KMS-11 (cell line): Measurements from ENCODE around the gene NRCAM.

Source experiments
- H2AFZ ChIP-seq: fragments of 200-600 bp; sonication (generic); 2 replicates; pipeline ENCODE4 v1.6.1; 2016; ENCODE audit warnings: antibody characterized with exemption, mixed run types, low read depth
- H3K27ac ChIP-seq: fragments of 200-600 bp; sonication (generic); 2 replicates; pipeline ENCODE4 v1.6.1; 2016; ENCODE audit warnings: mild to moderate bottlenecking, mixed run types
- H3K27me3 ChIP-seq: fragments of 200-600 bp; sonication (generic); 2 replicates; pipeline ENCODE4 v1.6.1; 2017; ENCODE audit warnings: mild to moderate bottlenecking, low read depth, mixed run types, moderate library complexity; ENCODE audit not compliant: insufficient read depth
- H3K36me3 ChIP-seq: fragments of 200-600 bp; sonication (generic); 2 replicates; pipeline ENCODE4 v1.6.1; 2017; ENCODE audit warnings: mild to moderate bottlenecking, mixed run types; ENCODE audit not compliant: insufficient read depth
- H3K4me1 ChIP-seq: fragments of 200-600 bp; sonication (generic); 2 replicates; pipeline ENCODE4 v1.6.1; 2016; ENCODE audit warnings: mild to moderate bottlenecking, low read depth, mixed run types; ENCODE audit not compliant: poor library complexity, severe bottlenecking
- H3K4me2 ChIP-seq: fragments of 200-600 bp; sonication (generic); 2 replicates; pipeline ENCODE4 v1.7.0; 2016; ENCODE audit warnings: mild to moderate bottlenecking, mixed run types
- H3K4me3 ChIP-seq: fragments of 200-600 bp; sonication (generic); IDR thresholded peaks from 2 replicates; pipeline ENCODE4 v1.6.1; 2017; ENCODE audit warnings: low read depth, low read length, mixed read lengths; ENCODE audit not compliant: insufficient read depth
- H3K79me2 ChIP-seq: fragments of 200-600 bp; sonication (generic); 2 replicates; pipeline ENCODE4 v1.6.1; 2016; ENCODE audit warnings: low read depth, mixed run types; ENCODE audit not compliant: insufficient read depth
- H3K9ac ChIP-seq: fragments of 200-600 bp; sonication (generic); 2 replicates; pipeline ENCODE4 v1.6.1; 2016; ENCODE audit warnings: mild to moderate bottlenecking, mixed run types
- H4K20me1 ChIP-seq: fragments of 200-600 bp; sonication (generic); 2 replicates; pipeline ENCODE4 v1.6.1; 2016; ENCODE audit warnings: mild to moderate bottlenecking, mixed run types; ENCODE audit not compliant: insufficient read depth
- CTCF ChIP-seq: fragments of 200-600 bp; sonication (generic); conservative IDR thresholded peaks from 2 replicates; pipeline ENCODE4 v1.6.1; 2017; ENCODE audit warnings: low read depth, mild to moderate bottlenecking, antibody characterized with exemption, low read length, moderate library complexity, mixed read lengths

The NRCAM gene

GRCh38 chr7:108197371-108198091 lies 258.7 kb downstream of the NRCAM start:
- H2AFZ ChIP-seq, result no peak overlapping the region
- no peaks in the 10 kb centered on the region for H3K79me2 ChIP-seq
- no peak for TF ChIP-seq CTCF
- no peak overlapping the region for H3K9ac ChIP-seq
- no peak overlapping the region for H3K4me2 ChIP-seq
- H3K4me3 ChIP-seq, result no peak overlapping the region
- no peaks in the 10 kb centered on the region for H4K20me1 ChIP-seq
- no peaks in the 10 kb centered on the region for H3K36me3 ChIP-seq
- H3K27me3 ChIP-seq, result no peaks in the 10 kb centered on the region
- no peak overlapping the region for H3K27ac ChIP-seq
- peaks cover 10% of the 10 kb centered on the region for H3K4me1 ChIP-seq

GRCh38 chr7:108196004-108196403 lies 260.2 kb downstream of the NRCAM start:
- Histone ChIP-seq H3K27me3 (no peaks in the 10 kb centered on the region), H3K4me2 (no peak overlapping the region), H3K9ac (no peak overlapping the region), H3K4me3 (no peak overlapping the region), H4K20me1 (no peaks in the 10 kb centered on the region), H3K27ac (no peak overlapping the region), H3K4me1 (no peaks in the 10 kb centered on the region), H3K79me2 (no peaks in the 10 kb centered on the region), H3K36me3 (no peaks in the 10 kb centered on the region), H2AFZ (no peak overlapping the region)
- TF ChIP-seq CTCF, result no peak

GRCh38 chr7:108193594-108194498 lies 262.4 kb downstream of the NRCAM start:
- no peak for TF ChIP-seq CTCF
- no peak overlapping the region for H3K4me2 ChIP-seq
- H2AFZ ChIP-seq, result no peak overlapping the region
- no peaks in the 10 kb centered on the region for H4K20me1 ChIP-seq
- no peaks in the 10 kb centered on the region for H3K79me2 ChIP-seq
- H3K36me3 ChIP-seq, result no peaks in the 10 kb centered on the region
- H3K4me1 ChIP-seq, result no peaks in the 10 kb centered on the region
- H3K27me3 ChIP-seq, result no peaks in the 10 kb centered on the region
- no peak overlapping the region for H3K27ac ChIP-seq
- no peak overlapping the region for H3K9ac ChIP-seq
- H3K4me3 ChIP-seq, result no peak overlapping the region

- H3K9ac ChIP-seq, result no peak overlapping the region
- TF ChIP-seq CTCF, result no peak
- H3K4me1 ChIP-seq, result no peaks in the 10 kb centered on the region
- no peak overlapping the region for H3K4me2 ChIP-seq
- H3K79me2 ChIP-seq, result no peaks in the 10 kb centered on the region
- H3K36me3 ChIP-seq, result no peaks in the 10 kb centered on the region
- no peak overlapping the region for H3K4me3 ChIP-seq
- H3K27me3 ChIP-seq, result no peaks in the 10 kb centered on the region
- no peaks in the 10 kb centered on the region for H4K20me1 ChIP-seq
- H3K27ac ChIP-seq, result no peak overlapping the region
- H2AFZ ChIP-seq, result no peak overlapping the region
Measured at GRCh38 chr7:108190891-108191290, 265.3 kb downstream of the NRCAM start.
